Nephron progenitor cell (in vitro differentiated cells): Measurements from ENCODE around the gene SH3PXD2A.

Experiments used
- DNase-seq: peaks from one replicate; pipeline ENCODE4 v3.0.0; 2021
- H3K27ac Mint-ChIP-seq: 2 replicates; pipeline ENCODE4 v1.8.0; 2021; ENCODE audit warnings: mild to moderate bottlenecking, moderate library complexity, mixed read lengths
- H3K27me3 Mint-ChIP-seq: 2 replicates; pipeline ENCODE4 v1.8.0; 2021; ENCODE audit warnings: mild to moderate bottlenecking, low read depth, mixed read lengths; ENCODE audit not compliant: poor library complexity
- H3K36me3 Mint-ChIP-seq: 2 replicates; pipeline ENCODE4 v1.8.0; 2021; ENCODE audit warnings: low read depth, mixed read lengths
- H3K4me1 Mint-ChIP-seq: 2 replicates; pipeline ENCODE4 v1.8.0; 2021; ENCODE audit warnings: mixed read lengths
- H3K4me3 Mint-ChIP-seq: 2 replicates; pipeline ENCODE4 v1.8.0; 2021; ENCODE audit warnings: mild to moderate bottlenecking, moderate library complexity, mixed read lengths
- H3K9me3 Mint-ChIP-seq: 2 replicates; pipeline ENCODE4 v1.8.0; 2021; ENCODE audit warnings: mild to moderate bottlenecking, moderate library complexity, mixed read lengths
- TF ChIP-seq, protein P1 (sequence below): fragments of 200-600 bp; sonication (generic); IDR thresholded peaks from 2 replicates; pipeline ENCODE4 v1.5.0; 2021; ENCODE audit warnings: antibody characterized with exemption

Gene SH3PXD2A

GRCh38 chr10:103751667-103752290 lies 103.6 kb downstream of the SH3PXD2A start:
- H3K27me3 Mint-ChIP-seq: peaks cover 13% of the 10 kb centered on the region
- DNase-seq: no peak
- H3K36me3 Mint-ChIP-seq: peaks cover 5% of the 10 kb centered on the region
- peak overlapping the region; percentile 28 for H3K27ac Mint-ChIP-seq
- TF ChIP-seq, protein P1, sequence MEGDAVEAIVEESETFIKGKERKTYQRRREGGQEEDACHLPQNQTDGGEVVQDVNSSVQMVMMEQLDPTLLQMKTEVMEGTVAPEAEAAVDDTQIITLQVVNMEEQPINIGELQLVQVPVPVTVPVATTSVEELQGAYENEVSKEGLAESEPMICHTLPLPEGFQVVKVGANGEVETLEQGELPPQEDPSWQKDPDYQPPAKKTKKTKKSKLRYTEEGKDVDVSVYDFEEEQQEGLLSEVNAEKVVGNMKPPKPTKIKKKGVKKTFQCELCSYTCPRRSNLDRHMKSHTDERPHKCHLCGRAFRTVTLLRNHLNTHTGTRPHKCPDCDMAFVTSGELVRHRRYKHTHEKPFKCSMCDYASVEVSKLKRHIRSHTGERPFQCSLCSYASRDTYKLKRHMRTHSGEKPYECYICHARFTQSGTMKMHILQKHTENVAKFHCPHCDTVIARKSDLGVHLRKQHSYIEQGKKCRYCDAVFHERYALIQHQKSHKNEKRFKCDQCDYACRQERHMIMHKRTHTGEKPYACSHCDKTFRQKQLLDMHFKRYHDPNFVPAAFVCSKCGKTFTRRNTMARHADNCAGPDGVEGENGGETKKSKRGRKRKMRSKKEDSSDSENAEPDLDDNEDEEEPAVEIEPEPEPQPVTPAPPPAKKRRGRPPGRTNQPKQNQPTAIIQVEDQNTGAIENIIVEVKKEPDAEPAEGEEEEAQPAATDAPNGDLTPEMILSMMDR: no peak
- H3K9me3 Mint-ChIP-seq: no peaks in the 10 kb centered on the region
- H3K4me3 Mint-ChIP-seq: no peak overlapping the region
- peaks cover 10% of the 10 kb centered on the region for H3K4me1 Mint-ChIP-seq

DNA sequence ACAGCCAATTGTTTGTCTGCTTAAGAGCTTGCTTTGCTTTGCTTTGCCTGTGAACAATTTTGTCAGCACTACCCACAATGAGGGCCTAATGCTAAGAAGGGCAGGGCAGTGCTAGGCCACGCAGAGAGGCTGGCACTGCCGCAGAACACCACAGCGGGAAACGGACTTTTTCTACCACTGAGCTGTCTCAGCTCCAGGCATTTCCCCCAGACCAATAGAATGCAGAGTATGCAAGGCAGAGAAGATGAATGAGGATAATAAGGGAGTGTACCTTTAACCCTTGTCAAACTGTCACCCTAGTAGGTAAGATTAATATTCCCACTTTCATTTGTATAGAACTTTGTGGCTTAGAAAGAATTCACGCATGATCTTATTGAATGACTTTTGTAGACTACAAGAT lies 104.5 kb downstream of the SH3PXD2A start:
- TF ChIP-seq, protein P1: no peak
- DNase-seq: no peak
- peaks cover 13% of the 10 kb centered on the region for H3K4me1 Mint-ChIP-seq
- H3K36me3 Mint-ChIP-seq: peaks cover 5% of the 10 kb centered on the region
- H3K27ac Mint-ChIP-seq: no peak overlapping the region
- no peaks in the 10 kb centered on the region for H3K9me3 Mint-ChIP-seq
- H3K27me3 Mint-ChIP-seq: peaks cover 13% of the 10 kb centered on the region
- no peak overlapping the region for H3K4me3 Mint-ChIP-seq

DNA sequence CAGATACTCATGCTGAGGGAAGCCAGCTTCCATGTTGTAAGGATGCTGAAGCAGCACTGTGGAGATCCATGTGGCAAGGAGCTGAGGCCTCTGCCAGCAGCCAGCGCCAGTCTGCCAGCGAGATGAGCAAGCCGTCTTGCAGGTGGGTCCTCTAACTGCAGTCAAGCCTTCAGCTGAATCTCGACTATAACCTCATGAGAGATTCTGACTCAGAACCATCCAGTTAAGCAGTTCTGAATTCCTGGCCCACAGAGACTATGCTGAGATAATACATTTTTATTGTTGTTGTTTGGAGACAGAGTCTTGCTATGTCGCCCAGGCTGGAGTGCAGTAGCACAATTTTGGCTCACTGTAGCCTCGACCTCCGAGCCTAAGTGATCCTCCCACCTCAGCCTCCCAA lies 105.6 kb downstream of the SH3PXD2A start:
- no peak overlapping the region for H3K4me3 Mint-ChIP-seq
- H3K9me3 Mint-ChIP-seq: no peaks in the 10 kb centered on the region
- TF ChIP-seq, protein P1: no peak
- DNase-seq: no peak
- H3K27me3 Mint-ChIP-seq: peaks cover 11% of the 10 kb centered on the region
- no peak overlapping the region for H3K27ac Mint-ChIP-seq
- peaks cover 19% of the 10 kb centered on the region for H3K4me1 Mint-ChIP-seq
- peaks cover 5% of the 10 kb centered on the region for H3K36me3 Mint-ChIP-seq

- H3K4me3 Mint-ChIP-seq: no peak overlapping the region
- H3K27me3 Mint-ChIP-seq: peaks cover 13% of the 10 kb centered on the region
- H3K27ac Mint-ChIP-seq: no peak overlapping the region
Observed at GRCh38 chr10:103748020-103748419, 107.4 kb downstream of the SH3PXD2A start.

GRCh38 chr10:103747193-103747865 lies 108.0 kb downstream of the SH3PXD2A start:
- Mint-ChIP-seq H3K27me3 (peaks cover 13% of the 10 kb centered on the region), H3K36me3 (peaks cover 5% of the 10 kb centered on the region), H3K9me3 (no peaks in the 10 kb centered on the region), H3K4me1 (peaks cover 39% of the 10 kb centered on the region), H3K4me3 (no peak overlapping the region), H3K27ac (no peak overlapping the region)
- no peak for DNase-seq
- TF ChIP-seq, protein P1: no peak

More at GRCh38 chr10:103748020-103748419, 107.4 kb downstream of the SH3PXD2A start:
- no peak for DNase-seq
- Mint-ChIP-seq H3K36me3 (peaks cover 5% of the 10 kb centered on the region), H3K4me1 (peaks cover 32% of the 10 kb centered on the region), H3K9me3 (no peaks in the 10 kb centered on the region)
- TF ChIP-seq, protein P1: no peak

DNA sequence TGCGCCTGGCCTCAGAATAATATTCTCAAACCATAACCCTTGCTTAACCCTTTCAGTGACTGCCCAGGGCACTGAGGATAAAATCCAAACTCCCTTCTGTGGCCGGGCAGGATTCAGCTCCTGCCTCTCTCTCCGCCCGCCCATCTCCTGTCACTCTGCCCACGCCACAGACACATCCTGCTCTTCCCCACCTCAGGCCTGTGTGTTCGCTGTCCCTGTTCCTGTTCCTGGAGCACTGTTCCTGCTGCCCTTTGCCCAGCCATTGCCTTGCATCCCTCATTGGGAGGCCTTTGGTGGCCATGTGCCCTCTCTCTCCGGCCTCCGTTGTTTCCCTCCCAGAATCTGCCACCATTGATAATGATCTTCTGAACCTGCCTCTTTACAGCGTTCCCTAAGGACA lies 108.8 kb downstream of the SH3PXD2A start:
- Mint-ChIP-seq H3K27me3 (peaks cover 13% of the 10 kb centered on the region), H3K4me3 (no peak overlapping the region), H3K36me3 (no peaks in the 10 kb centered on the region), H3K27ac (peak overlapping the region; percentile 33), H3K9me3 (no peaks in the 10 kb centered on the region), H3K4me1 (peaks cover 38% of the 10 kb centered on the region)
- no peak for DNase-seq
- TF ChIP-seq, protein P1: no peak
